GM12864 (cell line): ENCODE results near the gene SIGLEC10.

ENCODE experiments used
- DNase-seq: peaks from one replicate; pipeline ENCODE4 v3.0.0-alpha.2; 2011; ENCODE audit warnings: low read depth
- H3K4me3 ChIP-seq: 2 replicates; pipeline ENCODE4 v1.5.1; 2011; ENCODE audit warnings: mild to moderate bottlenecking, low read depth, low read length, control low read depth
- CTCF ChIP-seq: IDR thresholded peaks from 2 replicates; pipeline ENCODE4 v1.5.1; 2011; ENCODE audit warnings: low read depth, mild to moderate bottlenecking, moderate library complexity, low read length, control low read depth, inconsistent platforms; ENCODE audit errors: missing control alignments

The SIGLEC10 gene

DNA sequence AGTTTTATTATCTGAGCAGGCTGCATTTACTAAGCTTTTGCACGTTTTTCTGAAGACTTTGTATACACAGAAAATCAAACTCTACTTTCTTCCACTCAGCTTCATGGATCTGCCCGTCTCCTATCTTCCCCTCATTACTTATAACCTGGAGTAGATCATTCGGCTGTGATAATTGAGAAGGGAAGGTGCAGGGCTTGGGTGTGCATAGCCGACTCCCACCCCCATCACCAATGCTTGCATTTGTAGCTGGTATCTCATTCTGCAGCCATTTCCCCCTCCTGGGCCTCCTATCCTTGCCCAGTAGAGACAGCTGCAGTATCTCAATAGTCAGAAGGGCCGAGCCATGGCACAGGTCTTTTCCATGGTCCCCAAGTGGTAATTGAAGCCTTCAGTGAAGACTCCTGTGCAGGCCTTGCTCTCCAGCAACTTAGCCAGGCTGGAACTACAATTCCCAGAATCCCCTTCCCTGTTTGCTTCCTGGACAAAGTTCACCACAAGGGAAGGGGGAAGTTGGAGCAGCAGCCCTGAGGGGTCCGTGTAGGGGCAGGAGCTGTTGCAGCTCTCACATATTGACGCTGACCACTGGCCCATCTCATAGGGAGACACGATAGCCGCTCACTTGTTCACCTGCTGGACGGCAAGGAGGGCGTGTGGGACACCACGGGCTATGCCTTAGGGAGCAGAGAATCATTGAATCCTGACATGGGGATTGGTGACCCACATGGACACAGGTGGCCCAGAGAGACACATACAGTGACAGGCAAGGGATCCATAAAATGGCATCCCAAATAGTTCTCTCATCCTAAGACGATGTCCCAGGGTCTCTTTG lies 42.9 kb upstream of the SIGLEC10 start:
- DNase-seq = no peak
- H3K4me3 ChIP-seq = no peak overlapping the region
- TF ChIP-seq CTCF = no peak

DNA sequence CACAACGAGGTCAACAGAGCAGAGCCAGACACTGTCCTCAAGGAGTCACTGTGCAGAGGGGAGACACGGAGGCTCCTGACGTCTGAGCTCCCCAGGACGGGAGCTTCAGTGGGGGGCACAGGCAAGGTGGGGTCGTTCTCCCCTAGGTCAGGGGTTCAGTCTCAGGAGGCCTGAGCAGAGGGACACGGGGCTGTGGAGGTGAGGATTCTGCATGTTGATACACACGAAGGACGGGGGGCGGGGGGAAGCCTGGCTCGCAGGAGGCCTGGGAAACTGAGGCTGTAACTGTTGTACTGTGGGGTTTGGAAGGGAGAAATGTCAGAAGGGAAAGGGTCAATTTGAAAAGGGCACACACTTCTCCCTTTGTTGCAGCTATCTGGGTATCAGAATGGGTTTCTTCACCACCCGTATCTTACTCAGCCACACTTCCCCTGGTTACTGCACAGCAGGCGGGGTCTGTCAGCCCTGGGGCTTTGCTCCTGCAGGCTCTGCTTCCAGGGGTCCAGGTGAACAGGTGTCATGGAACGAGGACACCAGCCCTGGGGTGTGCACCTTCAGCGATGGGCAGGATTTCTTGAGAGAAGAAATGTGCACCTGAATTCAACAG lies 41.6 kb upstream of the SIGLEC10 start:
- no peak overlapping the region for H3K4me3 ChIP-seq
- TF ChIP-seq CTCF = no peak
- DNase-seq = no peak

DNA sequence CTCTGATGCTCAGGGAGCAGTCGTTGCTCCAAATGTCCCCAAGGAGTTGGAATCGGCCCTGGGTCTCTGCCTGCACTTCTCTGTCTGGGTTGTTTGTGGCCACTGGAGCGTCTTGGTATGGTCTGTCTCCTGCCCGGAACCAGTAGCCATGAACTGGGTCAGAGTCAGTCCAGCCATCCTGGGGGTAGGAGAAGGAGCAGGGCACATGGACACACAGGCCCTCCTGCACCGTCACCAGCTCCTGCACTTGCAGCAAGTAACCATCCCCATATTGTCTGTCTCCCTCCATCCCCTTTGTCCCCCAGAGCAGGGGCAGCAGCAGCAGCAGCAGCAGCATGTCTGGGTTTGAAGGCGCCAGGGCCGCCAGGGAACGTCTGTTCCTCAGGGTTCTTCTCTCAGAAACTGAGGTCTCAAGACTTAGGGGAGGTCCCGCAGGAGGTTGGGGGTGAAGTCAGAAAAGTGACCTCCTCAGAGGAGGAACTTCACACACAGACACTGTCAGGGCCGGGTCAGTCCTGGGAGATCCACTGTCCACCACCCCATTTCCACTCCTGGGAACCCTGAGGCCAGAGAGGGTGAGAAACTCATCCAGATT lies 40.7 kb upstream of the SIGLEC10 start, which contains the start of gene SIGLEC8:
TSS of gene SIGLEC8 (minus strand) at position 404 of the 595 bp plus-strand sequence. CDS start at position 337, 67 bp downstream.
- H3K4me3 ChIP-seq = no peak within 1 kb of the TSS
- DNase-seq = no peak
- no peak for TF ChIP-seq CTCF

DNA sequence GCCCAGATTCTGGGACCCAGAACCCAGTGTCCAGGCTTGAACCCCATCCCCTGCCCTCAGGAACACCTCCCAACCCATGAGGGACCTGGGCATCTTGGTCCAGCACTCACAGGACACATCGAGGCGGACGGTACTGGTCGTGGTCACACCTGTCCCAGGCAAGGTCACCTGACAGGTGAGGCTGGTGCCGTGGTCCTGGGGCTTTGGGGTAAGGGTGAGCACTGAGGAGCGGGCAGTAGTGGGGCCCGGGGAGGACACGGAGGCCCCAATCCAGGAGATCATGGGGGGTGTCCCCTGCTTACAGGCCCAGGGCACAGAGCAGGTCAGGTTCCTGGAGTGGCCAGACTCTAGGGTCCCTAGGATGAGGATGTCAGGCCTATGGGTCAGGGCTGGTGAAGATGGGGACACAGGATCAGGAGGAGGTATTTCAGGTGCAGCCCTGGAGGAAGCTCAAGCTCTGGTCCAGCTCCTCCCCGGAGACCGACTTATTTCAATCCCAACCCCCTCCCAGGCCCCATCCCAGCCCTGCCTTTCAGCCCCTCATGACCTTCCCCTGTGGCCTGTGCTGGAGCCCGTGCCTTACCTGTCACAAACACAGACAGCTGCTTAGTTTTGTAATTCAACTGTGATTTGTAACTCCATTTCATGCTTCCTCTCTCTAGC lies 40.0 kb upstream of the SIGLEC10 start:
- TF ChIP-seq CTCF = no peak
- no peak overlapping the region for H3K4me3 ChIP-seq
- no peak for DNase-seq

GRCh38 chr19:51456541-51457290 lies 39.3 kb upstream of the SIGLEC10 start:
- DNase-seq = no peak
- no peak for TF ChIP-seq CTCF
- no peak overlapping the region for H3K4me3 ChIP-seq

DNA sequence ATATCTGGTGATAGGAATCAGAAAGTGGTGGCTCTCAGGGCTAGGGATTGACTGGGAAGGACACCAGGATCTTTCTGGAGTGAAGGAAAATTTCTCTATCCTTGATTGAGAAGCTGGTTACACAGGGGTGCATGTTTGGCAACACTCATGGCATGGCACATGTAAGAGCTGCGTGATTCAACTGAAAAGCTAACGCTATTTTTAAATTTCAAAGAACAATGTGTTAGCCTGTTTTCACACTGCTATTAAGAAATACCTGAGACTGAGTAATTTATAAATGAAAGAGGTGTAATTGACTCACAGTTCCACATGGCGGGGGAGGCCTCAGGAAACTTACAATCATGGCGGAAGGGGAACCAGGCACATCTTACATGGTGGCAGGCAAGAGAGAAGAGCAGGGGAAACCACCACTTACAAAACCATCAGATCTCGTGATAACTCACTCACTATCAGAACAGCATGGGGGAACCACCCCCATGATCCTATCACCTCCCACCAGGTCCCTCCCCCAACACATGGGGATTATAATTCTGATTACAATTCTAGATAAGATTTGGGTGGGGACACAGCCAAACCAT lies 33.4 kb upstream of the SIGLEC10 start:
- DNase-seq = no peak
- H3K4me3 ChIP-seq = no peak overlapping the region
- no peak for TF ChIP-seq CTCF
